ENCODE results near the gene MARK3. TPM values are rescaled to one million over a fixed set of nuclear protein-coding genes. Genes with fewer than 3 reads are reported as not detected.

The MARK3 gene
- total and polyA plus RNA-seq, 10 of the 15 experiments (the other 5 are each of a cell fraction or from before 2014, with no cell fraction given): 10.7 to 75.1 (median 41.4) TPM

- TF ChIP-seq MLLT1 (IDR thresholded peaks at IDR 0.05): no peak
- TF ChIP-seq ZNF687 (IDR thresholded peaks at IDR 0.05): no peak
- no peak for TF ChIP-seq GATAD2B (conservative IDR thresholded peaks at IDR 0.05; ENCODE audit: low read depth)
- no peak for TF ChIP-seq NR2C1 (IDR thresholded peaks at IDR 0.05)
- TF ChIP-seq POLR2AphosphoS5 (IDR thresholded peaks at IDR 0.05; ENCODE audit: low read length): peak; percentile 56; the same call in 1 of the 2 replicates
- BruUV-seq (replicated peaks): no TSS peak
- WGBS (ENCODE audit: insufficient coverage, insufficient replicate concordance, low lambda C conversion rate, missing lambda C conversion rate): 79% methylated on average over 5 of the region's 5 CpGs
- Histone ChIP-seq H3K36me3 (ENCODE audit: control insufficient read depth in 2 of 2, insufficient read depth in 2 of 2, low read length in 1 of 2) (peaks cover 17 to 72% of the 10 kb centered on the region in 2 experiments), H3K27ac (ENCODE audit: control insufficient read depth, insufficient read depth) (no peak overlapping the region), H2AFZ (ENCODE audit: control insufficient read depth, low read depth, low read length) (no peak overlapping the region), H4K20me1 (ENCODE audit: control insufficient read depth, insufficient read depth) (0 out of 2 replicates have a peak, but pooled peaks cover 3% of the 10 kb centered on the region), H3K9me3 (replicated peaks; ENCODE audit: control insufficient read depth, insufficient read depth, low read length) (no peaks in the 10 kb centered on the region), H3K4me2 (ENCODE audit: control insufficient read depth, insufficient read depth) (no peak overlapping the region), H3K4me3 (no peak overlapping the region), H3K9ac (ENCODE audit: control insufficient read depth, insufficient read depth, low read length) (no peak overlapping the region), H3K4me1 (ENCODE audit: control insufficient read depth, insufficient read depth, low read length) (no peaks in the 10 kb centered on the region), H3K27me3 (replicated peaks in 1 of 2; ENCODE audit: control insufficient read depth in 2 of 2, insufficient read depth in 2 of 2, low read length in 1 of 2) (no peaks in the 10 kb centered on the region), H3K79me2 (ENCODE audit: control insufficient read depth, insufficient read depth, low read length) (peaks cover 16% of the 10 kb centered on the region)
- in situ Hi-C loops (cut with MboI): no loop called here
- no peak for DNase-seq (ENCODE audit: low read depth, low spot score)
- ChIA-PET SMC1A (ENCODE audit: uncharacterized antibody, unreplicated experiment) (no interaction called here), POLR2A (no interaction called here), CTCF (interaction anchor here (0.8 to 6.6 kb wide), 2 partner anchors 13 to 50 kb away, joined by 3 to 38 read pairs; no protein-coding TSS in a partner anchor), RAD21 (ENCODE audit: unreplicated experiment) (no interaction called here)
- ATAC-seq: no peak
- no peak for FAIRE-seq
- intact Hi-C loops (cut with micrococcal nuclease; ENCODE audit: unreplicated experiment): no loop called here
Observed at GRCh38 chr14:103341250-103342129, 43.7 kb upstream of the MARK3 start.

Data from GM12878 (cell line).